Suprapubic skin (tissue), 4 donors: ENCODE results near the gene NRBP1.

Source experiments
- CTCF ChIP-seq, 2 donors: fragments of 200-600 bp in 1 of 2; fragments of 450-650 bp in 1 of 2; sonication (generic) in 1 of 2; IDR thresholded peaks; one replicate each; pipeline ENCODE4 v1.5.1; 2016 to 2019; ENCODE audit warnings: antibody characterized with exemption in 2 of 2, mild to moderate bottlenecking in 1 of 2, moderate library complexity in 1 of 2
- EP300 ChIP-seq: sonication (generic); formaldehyde crosslinking; IDR thresholded peaks from one replicate; pipeline ENCODE4 v1.6.1; 2017; ENCODE audit warnings: antibody characterized with exemption
- POLR2A ChIP-seq, 2 donors: fragments of 450-650 bp; IDR thresholded peaks; one replicate each; pipeline ENCODE4 v1.6.1; 2017; ENCODE audit warnings: antibody characterized with exemption in 2 of 2, mild to moderate bottlenecking in 2 of 2, moderate library complexity in 2 of 2
- POLR2AphosphoS5 ChIP-seq, 3 donors: sonication (generic); formaldehyde crosslinking; IDR thresholded peaks; one replicate each; pipeline ENCODE4 v1.6.1; 2017; ENCODE audit warnings: antibody characterized with exemption in 3 of 3

GRCh38 chr2:27441958-27442919, 13.8 kb downstream of the NRBP1 start, which contains the start of gene KRTCAP3:
- TF ChIP-seq EP300 (no peak), POLR2A (IDR thresholded peaks at IDR 0.05) (no peak), CTCF (IDR thresholded peaks at IDR 0.05) (peak in 1 of 2 donors; percentile 29), POLR2AphosphoS5 (IDR thresholded peaks at IDR 0.05) (no peak)
